Activated CD4-positive, alpha-beta T cell treated with anti-CD3 and anti-CD28 coated beads for 1 hour (primary cell): ENCODE data around the gene RECQL5.
A peak's percentile ranks its signal among the peaks of the same experiment; 100 is the strongest.
"Not testable (repeated sequence)": the region's sequence is repeated elsewhere in the genome, so short reads cannot be mapped to it uniquely, and the experiment has no call there.

Experiments used
- DNase-seq: peaks from one replicate; pipeline ENCODE4 v3.0.0-alpha.2; 2020

Gene RECQL5

GRCh38 chr17:75645889-75646637, 20.9 kb downstream of the RECQL5 start:
- DNase-seq: no peak

- no peak for DNase-seq
These were observed 21.5 kb downstream of the RECQL5 start for GRCh38 chr17:75645501-75645888.

DNA sequence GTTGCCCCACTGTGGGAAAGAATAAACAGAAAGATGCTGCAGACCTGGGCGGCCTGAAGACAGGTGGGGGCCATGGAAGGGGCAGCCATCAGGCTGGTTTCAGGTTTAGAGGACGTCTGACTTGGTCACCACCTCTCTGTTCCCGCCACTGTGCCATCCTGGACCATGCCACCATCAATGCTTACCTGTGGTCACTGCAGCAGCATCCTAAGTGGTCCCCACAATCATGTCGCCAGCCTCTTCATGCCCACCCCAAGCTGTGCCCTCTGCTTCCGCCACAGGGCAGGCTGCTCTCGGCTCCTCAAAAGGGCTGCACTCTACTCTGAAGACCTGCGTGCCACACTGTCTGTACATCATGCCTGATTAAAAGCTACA, 23.3 kb downstream of the RECQL5 start:
- DNase-seq: no peak

GRCh38 chr17:75642784-75643642, 23.9 kb downstream of the RECQL5 start:
- DNase-seq: no peak

DNA sequence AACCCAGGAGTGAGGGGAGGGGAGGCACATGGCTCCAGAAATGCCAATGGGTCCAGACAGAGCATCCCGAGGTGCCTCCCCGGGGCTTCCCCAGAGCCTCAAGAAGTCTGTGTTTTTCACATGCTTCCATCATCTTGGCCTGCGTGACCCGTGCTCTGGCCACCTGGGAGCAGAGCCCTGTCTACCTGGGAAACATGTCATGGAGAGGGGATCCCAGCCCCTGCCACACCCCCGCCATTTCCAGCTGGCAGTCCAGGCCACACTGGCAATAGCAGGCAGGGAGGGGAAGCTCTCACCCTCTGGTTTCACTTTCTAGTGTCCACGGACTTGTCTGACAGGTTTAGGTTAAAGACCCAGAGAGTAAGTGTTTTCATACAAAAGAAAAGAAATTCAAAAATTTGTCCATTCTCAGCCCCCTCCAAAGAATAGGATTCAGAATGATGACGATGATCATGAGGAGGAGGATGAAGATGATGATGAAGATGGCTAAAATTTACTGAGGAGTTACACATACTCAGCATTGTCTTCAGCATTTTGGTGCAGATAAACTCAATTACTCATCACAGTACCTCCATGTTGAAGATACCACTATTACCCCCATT, 24.7 kb downstream of the RECQL5 start:
- no peak for DNase-seq

DNA sequence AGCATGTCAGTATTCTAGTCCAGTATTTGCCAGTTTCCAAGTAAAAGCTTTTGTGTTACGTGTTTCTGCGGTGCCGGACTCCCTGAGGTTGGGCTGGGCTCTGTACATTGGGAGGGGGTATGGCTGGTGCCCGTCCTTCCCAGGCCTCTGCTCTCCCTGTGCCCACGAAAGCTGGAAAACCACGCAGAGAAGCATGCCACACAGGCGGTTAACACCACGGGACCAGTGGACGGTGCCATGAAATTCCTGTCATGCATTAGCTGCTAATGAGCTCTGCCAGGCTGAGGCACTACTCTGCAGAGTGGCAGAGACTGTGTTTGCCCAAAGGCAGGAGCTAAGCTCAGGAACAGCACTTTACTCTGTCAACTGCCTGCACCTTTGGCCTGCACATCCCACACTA, 25.6 kb downstream of the RECQL5 start:
- no peak for DNase-seq

GRCh38 chr17:75640556-75641119, 26.3 kb downstream of the RECQL5 start:
- DNase-seq: no peak

DNA sequence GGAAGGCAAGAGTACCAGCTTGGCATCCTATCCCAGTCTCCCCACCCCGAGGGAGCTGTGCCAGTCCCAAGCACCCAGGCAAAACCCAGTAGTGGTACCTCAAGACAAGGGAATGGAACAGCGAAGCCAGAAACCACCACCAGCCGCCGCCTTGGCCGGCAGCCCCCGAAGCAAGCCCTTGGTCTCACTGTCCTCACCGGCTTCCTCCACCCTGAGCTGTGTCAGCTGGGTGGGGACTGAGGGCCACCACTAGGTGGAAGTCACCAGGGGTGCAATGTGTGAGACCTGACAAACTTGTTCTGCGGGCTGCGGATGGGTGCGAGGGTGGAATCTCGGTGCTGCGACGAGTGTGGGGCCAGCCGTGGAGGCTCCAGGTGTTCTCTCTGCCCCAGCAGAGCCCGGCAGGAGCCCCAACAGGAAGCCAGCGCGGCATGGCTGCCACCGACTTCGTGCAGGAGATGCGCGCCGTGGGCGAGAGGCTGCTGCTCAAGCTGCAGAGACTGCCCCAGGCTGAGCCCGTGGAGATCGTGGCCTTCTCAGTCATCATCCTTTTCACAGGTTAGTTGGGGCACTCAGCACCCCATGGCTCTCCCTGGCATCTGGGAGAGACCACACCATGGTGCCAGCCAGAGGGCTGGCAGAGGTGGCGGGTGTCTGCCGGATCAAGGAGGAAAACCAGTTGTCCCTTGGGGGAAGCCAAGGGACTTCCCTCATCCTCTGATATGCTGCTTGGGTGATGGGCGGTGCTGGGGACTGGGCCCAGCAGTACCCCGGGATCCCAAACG, 27.0 kb downstream of the RECQL5 start:
- no peak for DNase-seq

GRCh38 chr17:75639327-75639726, 27.6 kb downstream of the RECQL5 start:
- DNase-seq: no peak

GRCh38 chr17:75638893-75639292, 28.1 kb downstream of the RECQL5 start:
- DNase-seq: no peak

GRCh38 chr17:75638039-75638438, 28.9 kb downstream of the RECQL5 start:
- not testable (repeated sequence) for DNase-seq

DNA sequence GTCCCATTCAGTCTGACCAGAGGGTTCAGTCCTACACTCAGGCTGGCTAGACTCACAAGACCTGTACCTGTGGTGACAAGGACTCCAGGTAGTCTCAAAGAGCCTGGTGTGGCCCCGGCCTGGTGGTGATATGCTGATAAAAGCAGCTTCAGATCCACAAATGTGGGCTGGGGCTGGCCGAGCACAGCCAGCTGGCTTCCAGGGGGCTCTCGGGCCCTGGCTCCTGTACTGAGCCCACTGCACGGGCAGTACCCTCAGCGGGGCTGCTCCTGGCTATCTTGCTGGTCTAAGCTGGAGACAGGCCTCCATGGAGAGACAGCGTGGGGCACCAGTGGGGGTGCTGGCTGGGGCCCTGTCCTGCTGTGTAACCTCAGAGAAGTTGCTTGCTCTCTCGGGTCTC, 29.4 kb downstream of the RECQL5 start:
- no peak for DNase-seq

GRCh38 chr17:75637143-75637538, 29.8 kb downstream of the RECQL5 start:
- no peak for DNase-seq

DNA sequence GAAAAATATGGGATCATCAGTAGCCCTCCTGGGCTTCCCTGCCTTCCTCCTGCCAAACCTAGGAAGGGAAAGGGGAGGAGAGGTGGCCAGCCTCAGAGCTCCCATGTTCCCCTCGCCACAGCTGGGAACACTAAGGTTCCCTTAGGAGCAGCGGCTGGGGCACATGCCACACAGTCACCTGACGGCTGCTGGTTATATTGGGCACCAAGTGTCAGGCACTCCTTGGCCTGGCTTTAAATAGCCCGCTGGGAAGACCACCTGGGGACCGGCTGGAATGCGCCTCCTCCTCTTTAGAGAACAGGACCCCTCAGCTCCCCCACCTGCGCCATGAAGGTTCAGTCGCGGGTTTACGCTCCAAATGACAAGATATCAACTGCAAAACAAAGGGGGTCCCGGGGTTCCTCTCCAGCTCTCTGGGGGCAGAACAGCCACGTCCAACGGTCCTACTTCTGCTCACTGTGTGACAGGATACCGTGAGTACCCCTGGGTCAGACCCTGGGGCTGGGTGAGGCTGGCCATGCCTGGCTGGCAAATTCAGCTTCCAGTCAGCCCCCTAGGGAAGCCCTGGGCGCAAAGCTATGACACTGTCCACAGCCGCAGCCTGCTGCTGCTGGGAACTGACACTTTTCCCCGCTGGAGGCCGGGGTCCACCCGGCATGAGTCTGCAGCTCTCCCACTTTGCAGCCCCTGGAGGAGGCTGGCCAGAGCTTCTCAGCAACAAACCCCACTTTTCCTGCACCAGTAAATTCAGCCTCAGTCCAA, 30.4 kb downstream of the RECQL5 start:
- DNase-seq: no peak

- DNase-seq: no peak
These were observed 31.2 kb downstream of the RECQL5 start for GRCh38 chr17:75635610-75636202.

DNA sequence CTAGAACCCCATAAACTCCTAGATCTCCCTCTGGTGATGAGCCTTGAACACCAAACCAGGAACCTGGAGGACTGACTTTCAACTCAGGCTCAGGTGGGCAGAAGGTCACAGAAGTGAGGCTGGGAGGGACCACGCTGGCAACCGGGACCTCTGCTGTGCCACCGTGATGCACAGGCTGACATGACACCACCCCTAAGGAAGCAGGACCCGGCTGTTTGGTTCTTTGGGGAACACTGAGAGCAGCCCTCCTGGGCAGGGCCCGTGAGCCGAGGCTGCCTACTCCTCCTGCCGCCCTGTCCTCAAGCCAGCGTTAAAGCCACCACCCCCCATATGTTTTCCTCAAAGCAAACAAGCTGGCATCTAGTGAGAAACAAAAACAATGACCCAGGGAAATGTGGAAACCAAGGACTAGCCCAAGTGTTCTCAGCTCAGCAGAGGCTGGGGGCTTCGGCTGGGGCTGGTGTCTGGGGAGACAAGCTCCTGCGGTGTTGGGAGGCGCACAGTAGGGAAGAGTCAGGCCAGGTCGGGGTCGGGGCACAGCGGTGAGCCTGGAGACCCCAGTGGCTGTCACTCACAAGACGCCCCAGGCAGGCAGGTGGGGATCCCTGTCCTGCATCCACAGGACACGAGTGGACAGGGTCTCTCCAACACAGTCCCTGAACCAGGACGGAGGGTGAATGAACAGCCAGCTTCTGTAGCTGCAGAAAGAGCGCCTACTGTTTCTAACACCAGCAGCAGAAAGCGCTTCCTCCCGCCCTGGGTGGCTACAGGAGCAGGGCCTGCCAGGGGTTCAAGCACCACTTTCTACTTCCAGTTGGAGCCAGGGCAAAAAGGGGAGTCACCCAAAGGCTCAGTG, 32.0 kb downstream of the RECQL5 start:
- no peak for DNase-seq

- DNase-seq: no peak
These were observed 32.6 kb downstream of the RECQL5 start for GRCh38 chr17:75634376-75634740.

DNA sequence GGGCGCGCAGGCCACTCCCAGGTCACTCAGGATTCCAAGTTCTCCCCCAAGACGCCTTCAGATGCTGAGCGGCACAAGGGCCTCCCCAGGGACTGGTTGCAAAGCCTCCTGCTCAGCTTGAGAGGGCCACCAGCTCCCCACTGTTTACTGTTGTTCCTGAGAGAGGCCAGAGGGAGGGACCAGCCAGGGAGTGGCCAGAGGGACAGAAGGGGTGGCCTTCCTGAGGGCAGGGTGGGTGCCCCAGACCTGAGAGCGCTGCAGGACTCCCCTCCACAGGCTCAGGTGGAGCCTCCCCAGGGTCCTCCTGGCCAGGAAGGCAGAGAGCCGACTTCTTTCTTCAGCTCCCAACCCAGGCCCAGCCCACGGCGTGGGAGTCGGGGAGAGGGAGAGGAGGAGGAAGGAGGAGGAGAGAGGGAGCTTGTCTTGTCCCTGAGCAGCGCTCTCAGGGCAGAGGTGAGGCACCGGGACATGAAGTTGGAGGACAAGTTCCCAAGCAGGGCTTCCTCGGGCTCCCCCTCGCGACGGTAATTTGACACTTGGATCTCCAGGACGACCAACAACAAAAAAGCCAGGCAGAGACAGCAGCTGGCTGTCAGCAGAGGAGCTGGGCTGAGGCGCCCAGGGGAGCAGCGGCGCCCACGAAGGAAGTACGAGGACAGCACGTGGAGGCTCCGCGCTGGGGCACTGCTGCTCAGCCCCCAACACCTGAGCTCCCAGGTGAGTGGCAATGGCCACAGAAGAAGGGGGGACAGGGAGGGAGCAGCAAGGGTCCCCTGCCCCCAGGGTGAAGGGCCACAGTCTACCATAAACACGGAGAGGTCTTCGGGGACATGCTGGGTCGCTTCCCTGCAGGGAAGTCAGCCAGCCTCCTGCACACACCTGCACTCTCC, 33.2 kb downstream of the RECQL5 start:
- DNase-seq: peak; percentile 37

GRCh38 chr17:75632863-75633485, 34.0 kb downstream of the RECQL5 start, which contains the start of gene SMIM5:
TSS of gene SMIM5 (plus strand) at chr17:75633434. CDS start at chr17:75640202, 6,768 bp downstream.
- peak; percentile 73 for DNase-seq
